IMR-90 (cell line): Measurements from ENCODE around the gene ASB9. TPM values are rescaled to one million over a fixed set of nuclear protein-coding genes. Genes with fewer than 3 reads are reported as not detected.

Experiments used
- ATAC-seq: fragments of 200-7000 bp; cut with Tn5 transposase; 2 replicates; pipeline ENCODE4 v1.9.1; 2020; ENCODE audit warnings: low read depth, mild to moderate bottlenecking, moderate library complexity
- BruUV-seq: library from RNA; stranded (reverse); fragments of 400-500 nt; replicated peaks from 2 replicates; lab custom pipeline; 2021; lab: Mats Ljungman, UMichigan
- CTCF ChIA-PET: fragments of 300-600 bp; formaldehyde crosslinking; extraction: SDS; loops from one replicate; lab custom pipeline; 2021; ENCODE audit warnings: antibody characterized with exemption; lab: Yijun Ruan, JAX
- POLR2A ChIA-PET: fragments of 300-600 bp; sonication (Branson Sonifier 250); formaldehyde crosslinking; loops from one replicate; lab custom pipeline; 2022; ENCODE audit warnings: antibody characterized with exemption; ENCODE audit not compliant: unreplicated experiment; lab: Charles Lee
- DNase-seq: peaks from one replicate; pipeline ENCODE4 v3.0.0; 2013
- H2AFZ ChIP-seq: replicated peaks from 2 replicates; pipeline ENCODE3; 2013; ENCODE audit warnings: low read length, mild to moderate bottlenecking; ENCODE audit not compliant: poor library complexity
- H2AK5ac ChIP-seq: 2 replicates; pipeline ENCODE4 v1.6.1; 2013; ENCODE audit warnings: low read depth, low read length, inconsistent platforms
- H2AK9ac ChIP-seq: replicated peaks from 2 replicates; pipeline ENCODE3; 2013; ENCODE audit warnings: mild to moderate bottlenecking, low read depth, low read length, moderate library complexity; ENCODE audit not compliant: poor library complexity
- H2BK120ac ChIP-seq: 2 replicates; pipeline ENCODE4 v1.6.1; 2013; ENCODE audit warnings: low read depth, low read length, inconsistent platforms
- H2BK15ac ChIP-seq: 3 replicates; pipeline ENCODE4 v1.6.1; 2013; ENCODE audit warnings: low read depth, low read length, inconsistent platforms
- H2BK20ac ChIP-seq: 2 replicates; pipeline ENCODE4 v1.6.1; 2013; ENCODE audit warnings: low read depth, mild to moderate bottlenecking, inconsistent platforms, low read length, moderate library complexity
- H2BK5ac ChIP-seq: 2 replicates; pipeline ENCODE4 v1.6.1; 2013; ENCODE audit warnings: mild to moderate bottlenecking, low read depth, low read length, inconsistent platforms; ENCODE audit not compliant: poor library complexity, severe bottlenecking
- H3K14ac ChIP-seq: replicated peaks from 2 replicates; pipeline ENCODE4 v1.6.1; 2013; ENCODE audit warnings: low read depth, low read length, inconsistent platforms
- H3K18ac ChIP-seq: 2 replicates; pipeline ENCODE4 v1.6.1; 2013; ENCODE audit warnings: low read depth, low read length, control low read depth
- H3K23ac ChIP-seq: 2 replicates; pipeline ENCODE4 v1.6.1; 2013; ENCODE audit warnings: low read depth, low read length, inconsistent platforms
- H3K27ac ChIP-seq: 2 replicates; pipeline ENCODE4 v1.5.1; 2013; ENCODE audit warnings: mild to moderate bottlenecking, control low read depth, low read length; ENCODE audit not compliant: insufficient read depth
- H3K27me3 ChIP-seq: 2 replicates; pipeline ENCODE4 v1.6.1; 2013; ENCODE audit warnings: low read length; ENCODE audit not compliant: control insufficient read depth, insufficient read depth
- H3K36me3 ChIP-seq: 2 replicates; pipeline ENCODE4 v1.6.1; 2013; ENCODE audit warnings: low read length, mixed read lengths; ENCODE audit not compliant: control insufficient read depth, insufficient read depth
- H3K4ac ChIP-seq: 2 replicates; pipeline ENCODE4 v1.6.1; 2013; ENCODE audit warnings: low read depth, low read length, inconsistent platforms
- H3K4me1 ChIP-seq: 2 replicates; pipeline ENCODE4 v1.6.1; 2013; ENCODE audit warnings: low read length, mixed read lengths; ENCODE audit not compliant: control insufficient read depth, insufficient read depth
- H3K4me2 ChIP-seq: 2 replicates; pipeline ENCODE4 v1.6.1; 2013; ENCODE audit warnings: low read depth, mild to moderate bottlenecking, control low read depth, low read length, moderate library complexity
- H3K4me3 ChIP-seq: 2 replicates; pipeline ENCODE4 v1.5.1; 2013; ENCODE audit warnings: low read depth, mild to moderate bottlenecking, control low read depth, low read length, moderate library complexity; ENCODE audit not compliant: insufficient read depth
- H3K56ac ChIP-seq: 2 replicates; pipeline ENCODE4 v1.6.1; 2013; ENCODE audit warnings: low read length, inconsistent platforms; ENCODE audit not compliant: insufficient read depth; ENCODE audit errors: extremely low read depth
- H3K79me1 ChIP-seq, 2 experiments: 2 replicates each; pipeline ENCODE4 v1.6.1; 2013; ENCODE audit warnings: low read length in 2 of 2, inconsistent platforms in 1 of 2, low read depth in 1 of 2
- H3K9ac ChIP-seq: 2 replicates; pipeline ENCODE4 v1.6.1; 2013; ENCODE audit warnings: low read depth, low read length, control low read depth
- H3K9me1 ChIP-seq: 2 replicates; pipeline ENCODE4 v1.6.1; 2013; ENCODE audit warnings: low read length, inconsistent platforms; ENCODE audit not compliant: insufficient read depth
- H3K9me3 ChIP-seq: 2 replicates; pipeline ENCODE4 v1.6.1; 2013; ENCODE audit warnings: low read length; ENCODE audit not compliant: control insufficient read depth, insufficient read depth
- H4K20me1 ChIP-seq: 2 replicates; pipeline ENCODE4 v1.6.1; 2013; ENCODE audit warnings: low read length, inconsistent platforms; ENCODE audit not compliant: insufficient read depth
- H4K5ac ChIP-seq: 2 replicates; pipeline ENCODE4 v1.6.1; 2013; ENCODE audit warnings: mild to moderate bottlenecking, low read depth, low read length, control low read depth
- H4K8ac ChIP-seq, 2 experiments: 2 replicates each; pipeline ENCODE4 v1.6.1; 2013; ENCODE audit warnings: low read depth in 2 of 2, low read length in 2 of 2, control low read depth in 1 of 2, inconsistent platforms in 1 of 2
- H4K91ac ChIP-seq: 2 replicates; pipeline ENCODE4 v1.6.1; 2013; ENCODE audit warnings: low read depth, low read length, inconsistent platforms; ENCODE audit not compliant: insufficient read depth
- CEBPB ChIP-seq: IDR thresholded peaks from 2 replicates; pipeline ENCODE4 v1.6.1; 2012; ENCODE audit warnings: low read depth, low read length, improper control_type of control experiment
- CTCF ChIP-seq: conservative IDR thresholded peaks from 2 replicates; pipeline ENCODE4 v1.5.1; 2012; ENCODE audit warnings: mild to moderate bottlenecking, low read depth, low read length, improper control_type of control experiment
- FOS ChIP-seq: fragments of 150-350 bp; IDR thresholded peaks from 2 replicates; pipeline ENCODE4 v1.6.1; 2016; ENCODE audit warnings: low read depth, low read length
- MAZ ChIP-seq: IDR thresholded peaks from 2 replicates; pipeline ENCODE4 v1.6.1; 2012; ENCODE audit warnings: low read depth, mild to moderate bottlenecking, low read length, improper control_type of control experiment, moderate library complexity, borderline replicate concordance
- WGBS, 2 experiments: methylation state at CpG; one replicate each; pipeline versions ENCODE4 v1.1.5 to v1.1.7; 2013; ENCODE audit warnings: missing lambda C conversion rate in 2 of 2; ENCODE audit not compliant: insufficient read length in 1 of 2; ENCODE audit errors: extremely low coverage in 2 of 2; 5-methylcytosine and 5-hydroxymethylcytosine counted together
- dilution Hi-C: fragments of 300-500 bp; cut with HindIII; formaldehyde crosslinking; loops from one replicate; pipeline ENCODE4 v1.14.3; 2018; ENCODE audit warnings: low sequenced_read_pairs; ENCODE audit not compliant: unreplicated experiment
- in situ Hi-C: fragments of 300-500 bp; cut with MboI; formaldehyde crosslinking; loops from 3 replicates; pipeline ENCODE4 v1.14.3; 2019; ENCODE audit warnings: low sequenced_read_pairs, inconsistent platforms, mixed read lengths
- intact Hi-C: fragments of 100-400 bp; cut with micrococcal nuclease; formaldehyde crosslinking; loops from 2 replicates; pipeline ENCODE4 v1.10.0; 2022
- polyA plus RNA-seq, 3 experiments: library from polyadenylated mRNA; depleted of rRNA; stranded (reverse); fragments of >200 nt; gene quantifications; 2 replicates each; pipeline ENCODE4 v1.2.3, GENCODE V29; 2012; ENCODE audit warnings: low replicate concordance in 1 of 3
- total RNA-seq: library from RNA; depleted of rRNA; stranded (reverse); fragments of >200 nt; gene quantifications from 2 replicates; pipeline ENCODE4 v1.2.3, GENCODE V29; 2012

ASB9 gene
- total and polyA plus RNA-seq, 2 of the 4 experiments (the other 2 are of a cell fraction), result 0.15 to 0.36 TPM

GRCh38 chrX:15242899-15243555 lies 26.9 kb downstream of the ASB9 start (continued):
- TF ChIP-seq CTCF, result peak; percentile 62

- Histone ChIP-seq H2BK20ac (no peak overlapping the region), H3K56ac (no peak overlapping the region), H3K9ac (no peak overlapping the region), H3K4ac (no peak overlapping the region), H3K23ac (no peak overlapping the region), H3K27me3 (peaks cover 2% of the 10 kb centered on the region), H4K91ac (no peak overlapping the region), H4K20me1 (no peaks in the 10 kb centered on the region), H3K4me1 (no peaks in the 10 kb centered on the region), H3K9me1 (no peaks in the 10 kb centered on the region), H3K14ac (no peak overlapping the region), H2BK5ac (no peak overlapping the region), H3K27ac (no peak overlapping the region), H3K36me3 (no peaks in the 10 kb centered on the region), H2BK120ac (no peak overlapping the region), H4K5ac (no peak overlapping the region), H2AK5ac (no peak overlapping the region), H2BK15ac (no peak overlapping the region), H2AK9ac (no peak overlapping the region), H3K4me3 (no peak overlapping the region), H3K4me2 (no peak overlapping the region), H3K9me3 (no peaks in the 10 kb centered on the region), H2AFZ (no peak overlapping the region), H3K18ac (no peak overlapping the region), H4K8ac (no peak overlapping the region), H3K79me1 (no peaks in the 10 kb centered on the region)
- in situ Hi-C loops (loop anchor here (10.0 kb wide), 1 partner anchor 1196 kb away; no protein-coding TSS in a partner anchor), dilution Hi-C loops (no loop called here), intact Hi-C loops (no loop called here)
- TF ChIP-seq MAZ, result no peak
- no peak for TF ChIP-seq CEBPB
- TF ChIP-seq FOS, result no peak
- WGBS, 2 experiments, result no CpG with 5 or more reads among the region's 3 CpGs
- ATAC-seq (no peak), DNase-seq (no peak)
- POLR2A ChIA-PET, result no interaction called here
- BruUV-seq, result no TSS peak
- CTCF ChIA-PET, result no interaction called here
Observed at GRCh38 chrX:15241301-15241700, 28.6 kb downstream of the ASB9 start.
